ENCODE results near the gene KDELR1.
"Not testable (repeated sequence)": the region's sequence is repeated elsewhere in the genome, so short reads cannot be mapped to it uniquely, and the experiment has no call there.

Gene KDELR1

DNA sequence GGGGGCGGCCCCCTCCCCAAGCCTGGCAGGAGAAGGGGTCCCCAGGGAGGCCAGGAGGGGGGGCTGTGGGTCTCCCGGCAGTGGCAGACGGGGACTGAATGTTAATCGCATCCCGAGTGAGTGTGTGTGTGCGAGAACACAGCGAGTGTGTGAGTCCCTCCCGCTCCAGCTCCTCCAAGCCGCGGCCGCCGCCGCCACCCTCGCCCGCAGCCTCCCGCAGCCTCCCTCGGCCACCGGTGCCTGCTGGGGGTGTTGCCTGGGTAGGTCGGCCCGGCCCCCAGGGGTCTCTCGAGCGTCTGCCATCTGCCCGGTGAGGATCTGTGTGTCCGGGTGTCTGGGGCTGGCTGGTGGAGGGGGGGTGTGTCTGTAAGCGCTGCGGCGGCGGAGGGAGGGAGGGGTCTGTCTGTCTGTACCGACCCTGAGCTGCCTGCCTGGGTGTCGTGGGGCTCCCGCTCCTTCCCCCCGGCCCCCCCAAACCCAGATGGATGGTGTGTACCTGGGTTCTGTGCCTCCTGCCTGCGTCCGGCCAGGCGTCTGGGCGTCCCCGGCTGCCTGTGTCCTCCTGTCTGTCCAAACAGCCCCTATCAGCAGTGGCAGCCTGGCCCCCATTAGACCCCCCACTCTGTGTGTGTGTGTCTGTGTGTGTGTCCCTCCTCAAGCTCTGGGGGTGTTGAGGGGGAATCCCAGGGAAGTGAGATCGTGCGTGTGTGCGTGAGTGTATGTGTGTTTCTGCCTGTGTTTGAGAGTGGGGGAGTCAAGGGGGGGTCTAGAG lies 2.4 kb upstream of the KDELR1 start, which contains the start of gene GRIN2D:
Gene GRIN2D, plus strand, starts transcription at position 110 of the 772 bp plus-strand sequence. CDS start 4,725 bp downstream, outside the sequence.
- H3K4me3 ChIP-seq (ENCODE audit: low read length), result no peak within 1 kb of the TSS
- no peak for TF ChIP-seq ZNF274 (IDR thresholded peaks at IDR 0.05; ENCODE audit: low read depth, low read length)

DNA sequence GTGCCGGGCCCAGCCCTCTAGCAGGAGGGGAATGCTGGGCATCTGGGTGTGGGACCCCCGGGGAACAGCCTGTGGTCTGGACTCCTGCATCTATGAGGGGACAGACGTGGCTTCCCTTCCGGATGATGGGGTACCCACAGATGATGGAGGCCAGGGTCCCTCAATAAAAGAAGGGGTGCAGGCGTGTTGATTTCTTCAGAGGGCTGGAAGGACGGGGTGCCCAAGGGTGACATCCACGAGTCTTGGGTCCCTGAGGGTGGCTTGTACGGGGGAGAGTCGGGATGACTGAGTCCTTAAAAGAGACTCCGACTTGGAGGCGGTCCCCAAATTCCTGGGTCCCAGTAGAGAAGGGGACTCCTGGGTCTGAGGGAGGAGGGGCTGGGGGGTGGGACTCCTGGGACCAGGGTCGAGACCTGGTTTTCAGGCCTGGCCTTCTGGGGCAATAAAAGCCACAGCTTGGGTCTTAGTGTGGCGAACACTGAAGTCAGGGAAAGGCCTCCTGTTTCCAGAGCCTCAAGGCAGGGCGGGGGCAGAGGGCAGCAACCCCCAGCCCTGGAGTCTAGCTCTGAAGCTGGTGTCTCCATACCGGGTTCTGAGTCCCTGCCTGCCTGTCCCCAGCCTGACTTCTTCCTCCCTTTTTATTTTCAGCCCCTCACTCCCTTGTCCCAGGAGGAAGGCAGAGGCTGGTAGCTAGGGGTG lies 1.7 kb upstream of the KDELR1 start:
- H3K4me3 ChIP-seq (ENCODE audit: low read length), result no peak overlapping the region
- TF ChIP-seq ZNF274 (IDR thresholded peaks at IDR 0.05; ENCODE audit: low read depth, low read length), result no peak

DNA sequence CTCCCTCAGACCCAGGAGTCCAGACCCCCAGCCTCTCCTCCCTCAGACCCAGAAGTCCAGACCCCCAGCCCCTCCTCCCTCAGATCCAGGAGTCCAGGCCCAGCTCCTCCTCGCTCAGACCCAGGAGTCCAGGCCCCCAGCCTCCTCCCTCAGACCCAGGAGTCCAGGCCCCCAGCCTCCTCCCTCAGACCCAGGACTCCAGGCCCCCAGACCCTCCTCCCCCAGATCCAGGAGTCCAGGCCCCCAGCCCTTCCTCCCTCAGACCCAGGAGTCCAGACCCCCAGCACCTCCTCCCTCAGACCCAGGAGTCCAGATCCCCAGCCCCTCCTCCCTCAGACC lies 624 bp upstream of the KDELR1 start:
- H3K4me3 ChIP-seq (ENCODE audit: low read length), result not testable (repeated sequence)

DNA sequence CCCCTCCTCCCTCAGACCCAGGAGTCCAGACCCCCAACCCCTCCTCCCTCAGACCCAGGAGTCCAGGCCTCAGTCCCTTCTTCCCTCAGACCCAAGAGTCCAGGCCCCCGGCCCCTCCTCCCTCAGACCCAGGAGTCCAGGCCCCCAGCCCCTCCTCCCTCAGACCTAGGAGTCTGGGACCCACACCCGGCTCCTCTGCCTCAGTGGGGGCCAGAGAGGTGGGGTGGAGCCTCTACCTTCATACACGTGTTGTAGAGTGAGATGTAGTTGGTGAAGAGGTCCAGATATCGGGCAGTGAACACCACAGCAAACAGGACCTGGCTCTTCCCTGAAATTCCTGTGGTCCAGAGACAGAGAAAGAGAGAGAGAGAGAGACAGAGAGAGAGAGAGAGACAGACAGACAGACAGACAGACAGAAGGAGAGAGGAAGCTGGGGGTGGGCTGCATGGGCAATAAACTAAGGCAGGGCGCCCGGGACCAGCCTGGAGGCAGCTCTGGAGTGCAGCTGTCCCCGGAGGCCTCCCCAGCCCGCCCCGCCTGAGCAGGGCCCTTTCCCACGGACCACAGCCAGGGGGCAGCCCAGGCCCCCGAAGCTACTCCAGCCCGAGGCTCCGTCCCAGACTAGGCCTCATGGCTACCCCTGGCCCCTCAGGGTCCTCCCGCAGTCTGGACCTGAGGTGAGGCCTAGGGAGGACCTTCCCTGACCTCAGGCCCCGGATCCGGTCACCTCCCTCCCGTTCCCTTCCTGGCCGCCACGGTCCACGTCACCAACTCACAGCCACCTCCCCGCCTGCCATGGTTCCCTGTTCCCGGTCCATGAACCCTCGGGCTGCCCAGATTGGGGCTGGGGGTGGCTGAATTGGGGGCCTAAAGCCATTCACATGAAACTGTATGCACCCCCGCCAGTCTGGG lies 907 bp downstream of the KDELR1 start:
- no peak for TF ChIP-seq ZNF274 (IDR thresholded peaks at IDR 0.05; ENCODE audit: low read depth, low read length)
- H3K4me3 ChIP-seq (ENCODE audit: low read length), result peak overlapping the region; percentile 91

DNA sequence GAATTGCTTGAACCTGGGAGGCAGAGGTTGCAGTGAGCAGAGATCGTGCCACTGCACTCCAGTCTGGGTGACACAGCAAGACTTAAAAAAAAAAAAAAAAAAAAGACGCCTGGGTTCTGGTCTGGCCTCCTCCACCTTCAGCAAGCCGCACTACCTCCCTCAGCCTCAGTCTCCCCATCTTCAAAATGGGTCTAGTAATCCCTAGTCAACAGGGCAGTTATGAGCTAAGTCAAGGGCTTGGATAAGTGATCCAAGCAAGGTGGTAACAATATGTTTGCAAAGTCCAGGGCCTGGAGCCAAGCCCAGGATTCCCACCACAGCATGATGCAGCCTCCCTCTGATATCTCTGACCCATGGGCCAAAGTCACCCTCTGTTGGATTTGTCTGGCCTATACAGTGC lies 4.4 kb downstream of the KDELR1 start:
- H3K4me3 ChIP-seq (ENCODE audit: low read length), result no peak overlapping the region
- no peak for TF ChIP-seq ZNF274 (IDR thresholded peaks at IDR 0.05; ENCODE audit: low read depth, low read length)

DNA sequence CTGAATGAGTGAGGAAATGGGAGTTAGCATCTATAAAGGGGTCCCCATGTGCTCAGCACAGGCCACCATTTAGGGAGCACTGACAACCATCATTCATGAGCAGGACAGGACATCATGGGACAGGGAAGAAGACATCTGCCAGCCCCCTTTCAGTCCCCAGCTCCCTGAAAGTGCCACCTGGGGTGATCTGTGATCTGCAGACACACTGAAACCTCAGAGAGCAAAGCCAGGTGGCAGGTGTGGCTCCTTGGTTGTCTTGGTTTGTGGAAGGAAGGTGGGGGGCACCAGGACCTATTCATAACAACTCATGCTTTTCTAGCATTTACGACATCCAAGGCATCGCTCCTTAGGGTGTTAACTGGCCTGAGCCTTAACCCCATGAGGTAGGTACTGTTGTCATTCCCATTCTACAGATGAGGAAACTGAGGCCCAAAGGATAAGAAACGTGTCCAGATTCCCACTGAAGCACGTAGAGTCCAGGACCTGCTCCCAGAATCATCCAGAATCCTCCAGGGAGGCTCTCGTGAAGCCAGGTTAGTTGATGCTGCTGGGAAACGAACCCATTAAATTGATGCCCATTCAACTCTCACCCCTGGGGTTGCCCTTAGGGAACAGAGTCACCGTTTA lies 5.8 kb downstream of the KDELR1 start:
- no peak overlapping the region for H3K4me3 ChIP-seq (ENCODE audit: low read length)
- no peak for TF ChIP-seq ZNF274 (IDR thresholded peaks at IDR 0.05; ENCODE audit: low read depth, low read length)

DNA sequence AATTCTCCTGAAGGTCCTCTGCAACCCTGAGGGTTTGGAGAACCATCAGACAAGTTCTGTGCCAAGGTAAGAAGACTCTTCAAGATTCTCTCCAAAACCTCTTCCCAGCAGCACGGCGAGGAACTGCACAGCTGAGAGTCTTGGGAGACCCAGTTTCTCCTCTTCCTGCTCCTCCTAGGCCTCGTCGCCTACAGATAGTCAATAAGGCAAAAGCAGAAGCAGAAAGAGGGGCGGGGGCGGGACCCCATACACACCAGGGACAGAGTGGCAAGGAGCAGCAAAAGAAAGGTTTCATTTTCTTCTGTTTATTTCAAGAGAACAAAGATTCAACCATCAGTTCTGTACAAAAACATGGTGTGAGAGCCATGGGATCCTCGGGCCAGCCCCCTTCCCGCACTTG lies 9.1 kb downstream of the KDELR1 start:
- no peak for TF ChIP-seq ZNF274 (IDR thresholded peaks at IDR 0.05; ENCODE audit: low read depth, low read length)
- H3K4me3 ChIP-seq (ENCODE audit: low read length), result no peak overlapping the region

DNA sequence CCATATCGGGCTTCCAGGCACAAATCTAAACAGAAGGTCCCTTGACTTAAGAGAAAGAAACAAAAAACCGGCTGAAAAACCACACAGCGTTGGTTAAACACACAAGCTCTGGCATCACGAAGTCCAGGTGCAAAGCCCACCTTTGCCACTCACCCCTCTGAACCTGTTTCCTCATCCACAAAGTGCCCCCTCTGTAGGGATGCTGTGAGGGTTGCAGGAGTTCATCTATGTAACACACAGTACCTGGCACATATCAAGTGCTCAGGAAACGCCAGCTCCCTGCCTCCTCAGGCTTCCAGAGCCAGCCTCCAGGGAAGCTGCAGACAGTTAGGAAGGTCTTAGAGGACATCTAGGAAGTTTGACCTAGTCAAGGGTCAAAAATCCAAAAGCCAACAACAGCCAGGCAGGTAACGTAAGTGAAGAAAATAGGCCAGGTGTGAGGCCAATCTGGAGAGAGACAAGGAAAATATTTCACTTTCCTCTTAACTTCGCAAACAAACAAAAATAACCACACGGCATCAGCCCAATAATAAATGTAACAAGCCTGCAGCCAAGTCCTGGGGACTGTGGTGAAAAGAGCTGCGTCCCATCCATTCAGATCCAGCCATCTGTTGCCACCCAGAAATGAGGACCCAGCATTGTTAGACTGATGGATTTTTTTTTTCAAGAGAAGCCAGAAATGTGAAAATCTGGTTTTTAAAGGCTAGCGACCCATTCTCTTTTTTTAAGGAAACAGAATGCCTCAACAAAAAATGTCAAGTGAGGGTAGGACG lies 10.0 kb downstream of the KDELR1 start:
- no peak for TF ChIP-seq ZNF274 (IDR thresholded peaks at IDR 0.05; ENCODE audit: low read depth, low read length)
- no peak overlapping the region for H3K4me3 ChIP-seq (ENCODE audit: low read length)

DNA sequence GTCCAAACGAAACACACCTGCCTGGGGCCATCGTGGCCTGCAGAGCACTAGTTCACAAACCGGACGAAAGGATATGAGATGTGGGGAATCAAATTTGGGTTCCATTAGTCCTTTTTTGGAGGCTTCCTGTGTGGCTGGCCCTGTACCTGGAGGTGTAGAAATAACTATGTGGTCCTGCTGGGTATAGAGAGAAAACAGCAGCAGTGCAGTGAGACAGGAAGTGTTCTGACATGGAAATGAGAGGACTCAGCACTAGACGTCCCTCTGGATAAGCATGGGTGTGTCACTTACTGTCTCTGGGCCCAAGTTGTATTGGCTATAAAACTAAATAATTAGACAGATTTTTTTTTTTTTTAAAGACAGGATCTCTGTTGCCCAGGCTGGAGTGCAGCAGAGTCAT lies 12.3 kb downstream of the KDELR1 start:
- no peak overlapping the region for H3K4me3 ChIP-seq (ENCODE audit: low read length)
- TF ChIP-seq ZNF274 (IDR thresholded peaks at IDR 0.05; ENCODE audit: low read depth, low read length), result no peak

DNA sequence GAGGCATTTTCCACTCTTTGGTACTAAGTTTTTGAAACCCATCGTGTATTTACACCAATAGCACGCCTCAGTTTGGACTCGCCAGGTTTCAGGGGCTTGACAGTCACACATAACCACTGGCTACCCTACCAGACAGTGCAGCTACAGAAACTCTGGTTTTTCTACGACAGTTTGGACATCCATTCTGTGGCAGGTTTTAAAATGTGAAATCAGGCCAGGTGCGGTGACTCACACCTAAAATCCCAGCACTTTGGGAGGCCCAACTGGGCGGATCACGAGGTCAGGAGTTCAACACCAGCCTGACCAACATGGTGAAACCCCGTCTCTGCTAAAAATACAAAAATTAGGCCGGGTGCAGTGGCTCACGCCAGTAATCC lies 13.2 kb downstream of the KDELR1 start:
- TF ChIP-seq ZNF274 (IDR thresholded peaks at IDR 0.05; ENCODE audit: low read depth, low read length), result no peak
- H3K4me3 ChIP-seq (ENCODE audit: low read length), result no peak overlapping the region

DNA sequence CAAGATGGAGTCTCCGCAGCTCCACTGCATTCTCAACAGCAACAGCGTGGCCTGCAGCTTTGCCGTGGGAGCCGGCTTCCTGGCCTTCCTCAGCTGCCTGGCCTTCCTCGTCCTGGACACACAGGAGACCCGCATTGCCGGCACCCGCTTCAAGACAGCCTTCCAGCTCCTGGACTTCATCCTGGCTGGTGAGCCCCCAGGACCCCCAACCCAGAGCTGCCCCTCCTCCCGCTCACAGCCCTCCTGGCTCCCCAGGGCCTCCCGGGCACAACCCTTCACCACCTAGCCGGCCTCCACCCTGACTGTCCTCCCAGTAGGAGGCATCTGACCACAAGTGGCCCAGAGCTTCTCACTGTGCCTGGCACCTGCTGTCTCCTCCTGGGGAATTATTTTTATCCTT lies 17.8 kb downstream of the KDELR1 start:
- H3K4me3 ChIP-seq (ENCODE audit: low read length), result no peak overlapping the region
- no peak for TF ChIP-seq ZNF274 (IDR thresholded peaks at IDR 0.05; ENCODE audit: low read depth, low read length)

DNA sequence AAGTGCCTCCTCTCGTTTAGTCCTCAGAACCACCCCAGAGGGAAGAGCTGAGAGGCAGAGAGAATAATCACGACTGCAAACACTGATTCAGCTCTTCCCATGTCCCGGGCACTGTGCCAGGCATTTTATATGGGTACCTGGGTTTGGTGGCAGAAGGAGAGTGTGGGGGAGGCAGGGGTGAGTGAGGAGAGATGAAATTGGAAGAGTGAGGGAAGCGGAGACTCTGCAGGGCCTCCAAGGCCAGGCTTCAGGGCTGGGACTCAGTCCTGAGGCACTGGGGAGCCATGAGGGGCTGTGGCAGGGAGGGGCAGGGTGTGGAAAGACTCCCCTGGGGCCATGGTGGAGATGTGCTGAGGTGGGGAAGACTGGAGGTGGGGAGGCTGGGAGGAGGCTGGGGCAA lies 18.4 kb downstream of the KDELR1 start:
- TF ChIP-seq ZNF274 (IDR thresholded peaks at IDR 0.05; ENCODE audit: low read depth, low read length), result no peak
- H3K4me3 ChIP-seq (ENCODE audit: low read length), result no peak overlapping the region

DNA sequence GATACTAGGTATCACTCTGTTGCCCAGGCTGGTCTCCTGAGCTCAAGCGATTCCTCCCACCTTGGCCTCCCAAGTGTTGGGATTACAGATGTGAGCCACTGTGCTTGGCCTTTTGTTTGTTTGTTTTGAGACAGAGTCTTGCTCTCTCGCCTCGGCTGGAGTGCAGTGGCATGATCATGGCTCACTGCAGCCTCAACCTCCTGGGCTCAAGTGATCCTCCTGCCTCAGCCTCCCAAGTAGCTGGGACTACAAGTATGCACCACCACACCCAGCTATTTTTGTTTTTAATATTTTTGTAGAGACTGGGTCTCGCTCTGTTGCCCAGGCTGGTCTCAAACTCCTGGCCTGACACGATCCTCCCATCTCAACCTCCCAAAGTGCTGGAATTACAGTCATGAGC lies 19.6 kb downstream of the KDELR1 start:
- not testable (repeated sequence) for H3K4me3 ChIP-seq (ENCODE audit: low read length)

DNA sequence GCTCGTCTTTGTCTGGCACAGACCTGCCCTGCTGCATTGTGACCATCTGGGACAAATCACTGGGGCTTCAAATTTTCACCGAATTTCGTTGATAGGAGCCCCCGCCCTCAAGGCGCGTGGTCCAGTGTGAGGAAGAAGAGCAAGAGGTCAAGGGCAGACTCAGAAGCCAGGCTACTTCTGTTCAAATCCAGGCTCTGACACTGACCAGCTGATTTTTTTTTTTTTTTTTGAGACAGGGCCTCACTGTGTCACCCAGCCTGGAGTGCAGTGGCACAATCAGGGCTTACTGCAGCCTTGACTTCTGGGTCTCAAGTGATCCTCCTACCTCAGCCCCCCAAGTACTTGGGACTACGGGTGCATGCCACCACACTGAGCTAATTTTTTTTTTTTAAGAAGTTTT lies 20.0 kb downstream of the KDELR1 start:
- H3K4me3 ChIP-seq (ENCODE audit: low read length), result no peak overlapping the region
- TF ChIP-seq ZNF274 (IDR thresholded peaks at IDR 0.05; ENCODE audit: low read depth, low read length), result no peak
